PC-3 (cell line): ENCODE results near the gene PTHLH.

Experiments
- EZH2 ChIP-seq: fragments of 300-600 bp; sonication (generic); IDR thresholded peaks from one replicate; pipeline ENCODE4 v1.6.1; 2017; ENCODE audit warnings: antibody characterized with exemption, mild to moderate bottlenecking, low read length; ENCODE audit not compliant: unreplicated experiment
- TF ChIP-seq, protein P1 (sequence below): fragments of 300-600 bp; sonication (generic); conservative IDR thresholded peaks from 2 replicates; pipeline ENCODE4 v1.5.1; 2017; ENCODE audit warnings: antibody characterized with exemption, low read depth, mild to moderate bottlenecking, low read length

DNA sequence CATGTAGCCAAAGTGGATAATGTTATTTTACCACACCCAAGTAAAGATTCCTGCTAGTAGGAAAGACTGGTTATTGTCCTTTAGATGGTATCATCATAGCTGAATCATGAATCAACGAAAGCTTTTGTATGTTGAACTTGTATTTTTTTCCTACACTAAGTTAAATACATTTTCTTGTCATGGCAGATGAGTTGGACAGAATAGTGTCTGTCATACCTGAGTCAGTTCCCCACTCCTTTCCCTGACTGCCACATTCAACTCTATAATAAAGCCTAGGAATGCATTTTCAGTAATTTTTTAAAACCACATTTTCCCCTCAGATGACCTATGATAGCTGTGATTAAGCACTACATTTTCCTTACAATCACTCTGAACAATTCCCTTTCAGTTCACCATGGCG, 9.3 kb upstream of the PTHLH start:
- TF ChIP-seq, protein P1, sequence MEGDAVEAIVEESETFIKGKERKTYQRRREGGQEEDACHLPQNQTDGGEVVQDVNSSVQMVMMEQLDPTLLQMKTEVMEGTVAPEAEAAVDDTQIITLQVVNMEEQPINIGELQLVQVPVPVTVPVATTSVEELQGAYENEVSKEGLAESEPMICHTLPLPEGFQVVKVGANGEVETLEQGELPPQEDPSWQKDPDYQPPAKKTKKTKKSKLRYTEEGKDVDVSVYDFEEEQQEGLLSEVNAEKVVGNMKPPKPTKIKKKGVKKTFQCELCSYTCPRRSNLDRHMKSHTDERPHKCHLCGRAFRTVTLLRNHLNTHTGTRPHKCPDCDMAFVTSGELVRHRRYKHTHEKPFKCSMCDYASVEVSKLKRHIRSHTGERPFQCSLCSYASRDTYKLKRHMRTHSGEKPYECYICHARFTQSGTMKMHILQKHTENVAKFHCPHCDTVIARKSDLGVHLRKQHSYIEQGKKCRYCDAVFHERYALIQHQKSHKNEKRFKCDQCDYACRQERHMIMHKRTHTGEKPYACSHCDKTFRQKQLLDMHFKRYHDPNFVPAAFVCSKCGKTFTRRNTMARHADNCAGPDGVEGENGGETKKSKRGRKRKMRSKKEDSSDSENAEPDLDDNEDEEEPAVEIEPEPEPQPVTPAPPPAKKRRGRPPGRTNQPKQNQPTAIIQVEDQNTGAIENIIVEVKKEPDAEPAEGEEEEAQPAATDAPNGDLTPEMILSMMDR = no peak
- TF ChIP-seq EZH2 = no peak
